ENCODE results near the gene PPP1R8.

DNA sequence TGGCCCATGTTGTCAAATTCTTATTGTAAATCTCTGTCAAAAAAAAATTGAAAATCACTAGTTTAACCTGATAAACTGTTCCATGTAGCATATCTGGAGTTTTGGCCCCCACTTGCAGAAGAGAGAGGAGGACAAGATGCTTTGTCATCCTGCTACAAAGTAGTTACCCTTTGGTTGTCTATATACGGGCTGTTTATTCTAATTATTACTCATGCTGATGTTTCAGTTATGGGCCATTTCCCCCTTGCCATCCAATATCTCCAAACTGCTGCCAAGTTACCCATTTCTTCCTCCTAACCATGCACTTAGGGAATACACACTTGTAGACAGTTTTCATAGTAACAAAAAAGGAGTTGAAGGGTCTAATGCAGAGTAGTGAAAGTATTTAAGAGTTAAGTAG is 35.0 kb upstream of the PPP1R8 start:
- TF ChIP-seq BACH1 (IDR thresholded peaks at IDR 0.05; ENCODE audit: borderline replicate concordance) (no peak), CHD2 (IDR thresholded peaks at IDR 0.05; ENCODE audit: borderline replicate concordance, low read depth, low read length) (no peak), KDM1A (IDR thresholded peaks at IDR 0.05; ENCODE audit: borderline replicate concordance) (no peak), EP300 (IDR thresholded peaks at IDR 0.05; ENCODE audit: borderline replicate concordance in 1 of 2, control insufficient read depth in 1 of 2, low read depth in 2 of 2, low read length in 2 of 2) (no peak), TAF1 (IDR thresholded peaks at IDR 0.05; ENCODE audit: borderline replicate concordance, low read depth, low read length) (no peak), KLF5 (IDR thresholded peaks at IDR 0.05; ENCODE audit: partially characterized antibody) (no peak)
- TF ChIP-seq, protein P1, sequence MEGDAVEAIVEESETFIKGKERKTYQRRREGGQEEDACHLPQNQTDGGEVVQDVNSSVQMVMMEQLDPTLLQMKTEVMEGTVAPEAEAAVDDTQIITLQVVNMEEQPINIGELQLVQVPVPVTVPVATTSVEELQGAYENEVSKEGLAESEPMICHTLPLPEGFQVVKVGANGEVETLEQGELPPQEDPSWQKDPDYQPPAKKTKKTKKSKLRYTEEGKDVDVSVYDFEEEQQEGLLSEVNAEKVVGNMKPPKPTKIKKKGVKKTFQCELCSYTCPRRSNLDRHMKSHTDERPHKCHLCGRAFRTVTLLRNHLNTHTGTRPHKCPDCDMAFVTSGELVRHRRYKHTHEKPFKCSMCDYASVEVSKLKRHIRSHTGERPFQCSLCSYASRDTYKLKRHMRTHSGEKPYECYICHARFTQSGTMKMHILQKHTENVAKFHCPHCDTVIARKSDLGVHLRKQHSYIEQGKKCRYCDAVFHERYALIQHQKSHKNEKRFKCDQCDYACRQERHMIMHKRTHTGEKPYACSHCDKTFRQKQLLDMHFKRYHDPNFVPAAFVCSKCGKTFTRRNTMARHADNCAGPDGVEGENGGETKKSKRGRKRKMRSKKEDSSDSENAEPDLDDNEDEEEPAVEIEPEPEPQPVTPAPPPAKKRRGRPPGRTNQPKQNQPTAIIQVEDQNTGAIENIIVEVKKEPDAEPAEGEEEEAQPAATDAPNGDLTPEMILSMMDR (IDR thresholded peaks at IDR 0.05 in 2 of 3, conservative IDR thresholded peaks at IDR 0.05 in 1 of 3; ENCODE audit: control insufficient read depth in 2 of 3, extremely low read depth in 1 of 3, insufficient read depth in 1 of 3, low read depth in 3 of 3, low read length in 3 of 3) = no peak
